HCT116 (cell line): ENCODE results near the gene SCYGR1. TPM values are rescaled to one million over a fixed set of nuclear protein-coding genes. Genes with fewer than 3 reads are reported as not detected.

Source experiments
- ATAC-seq: fragments of 200-7000 bp; cut with Tn5 transposase; 2 replicates; pipeline ENCODE4 v1.9.1; 2020; ENCODE audit warnings: mild to moderate bottlenecking, moderate library complexity
- BruUV-seq: library from RNA; stranded (reverse); fragments of 400-500 nt; replicated peaks from 2 replicates; lab custom pipeline; 2021; lab: Mats Ljungman, UMichigan
- CTCF ChIA-PET: fragments of 300-600 bp; sonication (Branson Sonifier 250); formaldehyde crosslinking; loops from one replicate; lab custom pipeline; 2021; ENCODE audit warnings: antibody characterized with exemption; lab: Charles Lee
- POLR2A ChIA-PET: fragments of 300-600, 350-600 bp; sonication (Branson Sonifier 250); formaldehyde crosslinking; loops from one replicate; lab custom pipeline; 2021; ENCODE audit warnings: antibody characterized with exemption; lab: Charles Lee
- RAD21 ChIA-PET, 2 experiments: fragments of 300-600 bp; sonication (Branson Sonifier 250); formaldehyde crosslinking; loops; one replicate each; lab custom pipeline; 2023; ENCODE audit warnings: low total read pairs in 2 of 2; ENCODE audit not compliant: uncharacterized antibody in 2 of 2, unreplicated experiment in 2 of 2, low non-redundant PET in 1 of 2; lab: Charles Lee
- DNase-seq: peaks from one replicate; pipeline ENCODE4 v3.0.0-alpha.2; 2010; ENCODE audit warnings: low read depth, low spot score
- H2AFZ ChIP-seq: fragments of 200-600 bp; shearing (Covaris generic), sonication (generic); 2 replicates; pipeline ENCODE4 v1.6.1; 2017; ENCODE audit warnings: low read depth, mixed run types, mixed read lengths, antibody characterized with exemption, low read length; ENCODE audit not compliant: poor library complexity, severe bottlenecking
- H3K27ac ChIP-seq: 2 replicates; pipeline ENCODE4 v1.5.1; 2012; ENCODE audit warnings: low read depth, low read length
- H3K27me3 ChIP-seq: fragments of 200-600 bp; sonication (generic); 2 replicates; pipeline ENCODE4 v1.6.1; 2016; ENCODE audit warnings: mixed run types, low read length, mixed read lengths; ENCODE audit not compliant: insufficient read depth
- H3K36me3 ChIP-seq, 2 experiments: fragments of 200-500 bp in 1 of 2; fragments of 200-600 bp in 1 of 2; sonication (Bioruptor generic) in 1 of 2; sonication (generic) in 1 of 2; 2 replicates each; pipeline versions ENCODE4 v1.5.1 to v1.6.1; 2014 to 2016; ENCODE audit warnings: low read length in 2 of 2, inconsistent platforms in 1 of 2, mixed read lengths in 1 of 2, mixed run types in 1 of 2; ENCODE audit not compliant: insufficient read depth in 2 of 2, control insufficient read depth in 1 of 2
- H3K4me1 ChIP-seq, 2 experiments: fragments of 200-600 bp in 1 of 2; sonication (generic) in 1 of 2; 2 replicates each; pipeline versions ENCODE4 v1.5.1 to v1.6.1; 2012 to 2017; ENCODE audit warnings: low read length in 2 of 2, inconsistent platforms in 1 of 2, mild to moderate bottlenecking in 1 of 2, mixed read lengths in 1 of 2, mixed run types in 1 of 2, moderate library complexity in 1 of 2; ENCODE audit not compliant: insufficient read depth in 2 of 2, control insufficient read depth in 1 of 2
- H3K4me2 ChIP-seq: fragments of 200-600 bp; sonication (generic); 2 replicates; pipeline ENCODE4 v1.6.1; 2017; ENCODE audit warnings: mixed run types, low read length, mixed read lengths
- H3K4me3 ChIP-seq, 2 experiments: fragments of 200-600 bp in 1 of 2; sonication (generic) in 1 of 2; replicated peaks in 1 of 2; 2 replicates each; pipeline ENCODE4 v1.5.1; 2011 to 2016; ENCODE audit warnings: low read length in 2 of 2, control low read depth in 1 of 2, low read depth in 1 of 2, mild to moderate bottlenecking in 1 of 2, mixed read lengths in 1 of 2, mixed run types in 1 of 2
- H3K79me2 ChIP-seq: fragments of 200-600 bp; sonication (generic); 2 replicates; pipeline ENCODE4 v1.6.1; 2017; ENCODE audit warnings: mild to moderate bottlenecking, mixed run types, low read length, moderate library complexity, mixed read lengths; ENCODE audit not compliant: insufficient read depth
- H3K9ac ChIP-seq: fragments of 200-600 bp; sonication (generic); 2 replicates; pipeline ENCODE4 v1.6.1; 2016; ENCODE audit warnings: low read length, mixed read lengths
- H3K9me2 ChIP-seq: fragments of 200-600 bp; sonication (generic), shearing (Covaris generic); 2 replicates; pipeline ENCODE4 v1.6.1; 2017; ENCODE audit warnings: mixed run types, mild to moderate bottlenecking, moderate library complexity; ENCODE audit not compliant: insufficient read depth
- H3K9me3 ChIP-seq, 2 experiments: fragments of 200-500 bp in 1 of 2; fragments of 200-600 bp in 1 of 2; sonication (Bioruptor generic) in 1 of 2; sonication (generic) in 1 of 2; 2 replicates each; pipeline ENCODE4 v1.6.1; 2014 to 2017; ENCODE audit warnings: low read length in 2 of 2, mixed read lengths in 2 of 2, inconsistent platforms in 1 of 2, low read depth in 1 of 2, mild to moderate bottlenecking in 1 of 2, mixed run types in 1 of 2, moderate library complexity in 1 of 2; ENCODE audit not compliant: control insufficient read depth in 1 of 2, insufficient read depth in 1 of 2
- H4K20me1 ChIP-seq: fragments of 200-600 bp; sonication (generic), shearing (Covaris generic); 2 replicates; pipeline ENCODE4 v1.6.1; 2017; ENCODE audit warnings: mixed run types, mild to moderate bottlenecking, moderate library complexity; ENCODE audit not compliant: insufficient read depth
- ATF3 ChIP-seq: IDR thresholded peaks from 2 replicates; pipeline ENCODE4 v1.6.1; 2012
- CBX3 ChIP-seq: IDR thresholded peaks from 2 replicates; pipeline ENCODE4 v1.6.1; 2012; ENCODE audit warnings: low read depth
- CEBPB ChIP-seq: IDR thresholded peaks from 2 replicates; pipeline ENCODE4 v1.6.1; 2012; ENCODE audit warnings: low read depth
- ELF1 ChIP-seq: IDR thresholded peaks from 2 replicates; pipeline ENCODE4 v1.6.1; 2012; ENCODE audit warnings: low read depth, borderline replicate concordance
- EZH2 ChIP-seq: fragments of 200-600 bp; sonication (generic); IDR thresholded peaks from 2 replicates; pipeline ENCODE4 v1.6.1; 2017; ENCODE audit warnings: antibody characterized with exemption, mixed run types
- EZH2phosphoT487 ChIP-seq: fragments of 200-600 bp; IDR thresholded peaks from 2 replicates; pipeline ENCODE4 v1.6.1; 2018; ENCODE audit warnings: antibody characterized with exemption, borderline replicate concordance
- FOSL1 ChIP-seq: IDR thresholded peaks from 2 replicates; pipeline ENCODE4 v1.6.1; 2012; ENCODE audit warnings: low read depth
- JUND ChIP-seq: IDR thresholded peaks from 2 replicates; pipeline ENCODE4 v1.6.1; 2012
- MAX ChIP-seq: IDR thresholded peaks from 2 replicates; pipeline ENCODE4 v1.6.1; 2012
- POLR2A ChIP-seq: IDR thresholded peaks from 2 replicates; pipeline ENCODE4 v1.7.0; 2011; ENCODE audit warnings: borderline replicate concordance; ENCODE audit not compliant: insufficient read depth, insufficient read length; ENCODE audit errors: extremely low read depth
- SIN3A ChIP-seq: IDR thresholded peaks from 2 replicates; pipeline ENCODE4 v1.6.1; 2012; ENCODE audit warnings: low read depth
- SP1 ChIP-seq: IDR thresholded peaks from 2 replicates; pipeline ENCODE4 v1.6.1; 2012; ENCODE audit warnings: low read depth
- TCF7L2 ChIP-seq: IDR thresholded peaks from 2 replicates; pipeline ENCODE4 v1.7.0; 2011; ENCODE audit warnings: borderline replicate concordance, inconsistent platforms; ENCODE audit not compliant: insufficient read depth, insufficient read length; ENCODE audit errors: extremely low read depth
- ZBTB33 ChIP-seq: IDR thresholded peaks from 2 replicates; pipeline ENCODE4 v1.6.1; 2011; ENCODE audit warnings: mild to moderate bottlenecking, low read length, moderate library complexity; ENCODE audit not compliant: insufficient replicate concordance; ENCODE audit errors: extremely low read depth
- intact Hi-C: fragments of 100-400 bp; cut with micrococcal nuclease; formaldehyde crosslinking; loops from 2 replicates; pipeline ENCODE4 v1.10.0; 2022
- total RNA-seq: library from RNA; stranded (reverse); gene quantifications from one replicate; pipeline ENCODE4 v1.2.1, GENCODE V29; 2021; ENCODE audit not compliant: unreplicated experiment

SCYGR1 gene
- total RNA-seq, 1 experiment from 2014 or later: not detected

GRCh38 chr2:227351639-227352038, 36.1 kb downstream of the SCYGR1 start:
- Histone ChIP-seq H3K4me2 (no peak overlapping the region), H3K9me2 (no peaks in the 10 kb centered on the region), H3K4me3 (no peak overlapping the region), H2AFZ (no peak overlapping the region), H3K79me2 (0 out of 2 replicates have a peak, but pooled peaks cover 6% of the 10 kb centered on the region), H3K27ac (no peak overlapping the region), H3K9ac (no peak overlapping the region), H3K4me1 (no peaks in the 10 kb centered on the region), H3K36me3 (peaks cover 11 to 23% of the 10 kb centered on the region in 2 experiments), H3K9me3 (no peaks in the 10 kb centered on the region), H3K27me3 (no peaks in the 10 kb centered on the region), H4K20me1 (no peaks in the 10 kb centered on the region)
- RAD21 ChIA-PET: no interaction called here
- CTCF ChIA-PET: no interaction called here
- TF ChIP-seq ZBTB33 (no peak), EZH2phosphoT487 (no peak), CEBPB (no peak), JUND (no peak), ELF1 (no peak), FOSL1 (no peak), TCF7L2 (no peak), SP1 (no peak), SIN3A (no peak), MAX (no peak), ATF3 (no peak), POLR2A (no peak), CBX3 (no peak), EZH2 (no peak)
- POLR2A ChIA-PET: no interaction called here
- BruUV-seq: no TSS peak
- DNase-seq (no peak), ATAC-seq (no peak)
- intact Hi-C loops: no loop called here
